ENCODE data around the gene TCL1B. TPM values are rescaled to one million over a fixed set of nuclear protein-coding genes. Genes with fewer than 3 reads are reported as not detected.

Gene TCL1B
- total RNA-seq, 4 donors from 2014 or later: not detected

- no peak overlapping the region for H3K4me3 ChIP-seq
- no peaks in the 10 kb centered on the region for H3K4me1 ChIP-seq
- H3K36me3 ChIP-seq: no peaks in the 10 kb centered on the region
- in situ Hi-C loops (cut with MboI; ENCODE audit: low sequenced_read_pairs in 4 of 4): loop anchor here in 1 of 4 donors (25.0 kb wide), 1 partner anchor 254 kb away; no protein-coding TSS in a partner anchor
- H3K9me3 ChIP-seq: no peaks in the 10 kb centered on the region
- TF ChIP-seq POLR2A (IDR thresholded peaks at IDR 0.05) (no peak), CTCF (IDR thresholded peaks at IDR 0.05 in 4 of 5, conservative IDR thresholded peaks at IDR 0.05 in 1 of 5) (no peak)
- intact Hi-C loops (cut with DNase I; ENCODE audit: low total_unique reads): no loop called here
- no peak for ATAC-seq
- no peak overlapping the region for H3K27ac ChIP-seq
- no peak for DNase-seq
- H3K27me3 ChIP-seq: peaks cover 0 to 6% (median 0%) of the 10 kb centered on the region in 3 donors
These were observed 5.4 kb downstream of the TCL1B start for GRCh38 chr14:95691591-95691990.

DNA sequence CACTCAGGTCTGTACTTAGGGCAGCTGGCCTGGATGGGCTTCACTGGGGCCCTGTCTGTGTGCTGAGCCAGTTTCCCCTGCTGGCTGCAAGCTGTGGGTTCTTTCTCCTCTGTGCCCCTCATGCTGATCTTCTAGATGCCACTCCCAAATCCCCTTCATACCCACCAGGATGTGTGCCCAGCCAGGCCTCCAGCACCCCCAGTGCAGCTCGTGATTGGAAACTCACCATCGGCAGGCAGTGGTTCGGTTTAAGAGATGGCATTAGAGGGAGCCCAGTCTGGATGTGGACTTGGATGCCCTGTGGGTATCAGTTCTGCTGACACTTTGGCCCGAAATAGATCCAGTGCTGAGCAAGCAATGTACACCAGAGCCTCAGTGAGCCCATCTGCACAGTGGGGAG lies 5.9 kb downstream of the TCL1B start:
- H3K27me3 ChIP-seq: peaks cover 0 to 6% (median 0%) of the 10 kb centered on the region in 3 donors
- H3K4me3 ChIP-seq: no peak overlapping the region
- H3K4me1 ChIP-seq: no peaks in the 10 kb centered on the region
- no peaks in the 10 kb centered on the region for H3K36me3 ChIP-seq
- ATAC-seq (no peak), DNase-seq (no peak)
- intact Hi-C loops (cut with DNase I; ENCODE audit: low total_unique reads) (no loop called here), in situ Hi-C loops (cut with MboI; ENCODE audit: low sequenced_read_pairs in 4 of 4) (loop anchor here in 1 of 4 donors (25.0 kb wide), 1 partner anchor 255 kb away; no protein-coding TSS in a partner anchor)
- no peaks in the 10 kb centered on the region for H3K9me3 ChIP-seq
- TF ChIP-seq CTCF (IDR thresholded peaks at IDR 0.05 in 4 of 5, conservative IDR thresholded peaks at IDR 0.05 in 1 of 5) (no peak), POLR2A (IDR thresholded peaks at IDR 0.05) (no peak)
- no peak overlapping the region for H3K27ac ChIP-seq

DNA sequence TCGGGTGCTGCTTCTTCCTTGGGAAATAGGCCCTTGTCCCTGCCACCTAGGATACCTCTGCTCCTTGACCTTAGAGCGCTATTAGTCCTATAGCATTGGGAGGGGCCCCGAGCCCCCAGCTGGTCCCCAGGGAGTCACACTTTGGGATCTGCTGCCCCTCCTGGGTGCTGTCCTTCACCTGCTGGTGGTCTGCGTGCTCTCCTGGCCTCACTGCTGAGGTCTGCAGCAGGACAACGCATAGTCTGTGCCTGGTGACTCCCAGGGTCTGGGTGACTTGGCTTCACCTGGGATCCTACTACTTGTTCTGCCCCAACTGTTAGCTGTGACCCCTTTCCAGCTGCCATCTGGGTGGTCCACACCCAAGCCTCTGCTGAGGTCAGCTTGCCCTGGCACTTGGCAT lies 8.8 kb downstream of the TCL1B start:
- H3K4me1 ChIP-seq: no peaks in the 10 kb centered on the region
- peaks cover 0 to 6% (median 0%) of the 10 kb centered on the region in 3 donors for H3K27me3 ChIP-seq
- intact Hi-C loops (cut with DNase I; ENCODE audit: low total_unique reads) (no loop called here), in situ Hi-C loops (cut with MboI; ENCODE audit: low sequenced_read_pairs in 4 of 4) (loop anchor here in 1 of 4 donors (25.0 kb wide), 1 partner anchor 258 kb away; no protein-coding TSS in a partner anchor)
- H3K9me3 ChIP-seq: no peaks in the 10 kb centered on the region
- no peak overlapping the region for H3K27ac ChIP-seq
- no peaks in the 10 kb centered on the region for H3K36me3 ChIP-seq
- H3K4me3 ChIP-seq: no peak overlapping the region
- DNase-seq: no peak
- TF ChIP-seq POLR2A (IDR thresholded peaks at IDR 0.05) (no peak), CTCF (IDR thresholded peaks at IDR 0.05 in 4 of 5, conservative IDR thresholded peaks at IDR 0.05 in 1 of 5) (no peak)
- no peak for ATAC-seq

- H3K4me1 ChIP-seq: no peaks in the 10 kb centered on the region
- no peaks in the 10 kb centered on the region for H3K9me3 ChIP-seq
- H3K36me3 ChIP-seq: no peaks in the 10 kb centered on the region
- DNase-seq (no peak), ATAC-seq (no peak)
- H3K27ac ChIP-seq: no peak overlapping the region
- intact Hi-C loops (cut with DNase I; ENCODE audit: low total_unique reads): no loop called here
- no peak overlapping the region for H3K4me3 ChIP-seq
- TF ChIP-seq POLR2A (IDR thresholded peaks at IDR 0.05) (no peak), CTCF (IDR thresholded peaks at IDR 0.05 in 4 of 5, conservative IDR thresholded peaks at IDR 0.05 in 1 of 5) (no peak)
- in situ Hi-C loops (cut with MboI; ENCODE audit: low sequenced_read_pairs in 4 of 4): loop anchor here in 1 of 4 donors (25.0 kb wide), 1 partner anchor 259 kb away; no protein-coding TSS in a partner anchor
- H3K27me3 ChIP-seq: peaks cover 0 to 9% (median 0%) of the 10 kb centered on the region in 3 donors
These were observed 9.7 kb downstream of the TCL1B start for GRCh38 chr14:95695913-95696312.

GRCh38 chr14:95696741-95697140 lies 10.5 kb downstream of the TCL1B start:
- H3K36me3 ChIP-seq: no peaks in the 10 kb centered on the region
- no peak overlapping the region for H3K4me3 ChIP-seq
- H3K9me3 ChIP-seq: no peaks in the 10 kb centered on the region
- in situ Hi-C loops (cut with MboI; ENCODE audit: low sequenced_read_pairs in 4 of 4): loop anchor here in 1 of 4 donors (25.0 kb wide), 1 partner anchor 259 kb away; no protein-coding TSS in a partner anchor
- no peaks in the 10 kb centered on the region for H3K4me1 ChIP-seq
- intact Hi-C loops (cut with DNase I; ENCODE audit: low total_unique reads): no loop called here
- no peak for TF ChIP-seq CTCF (IDR thresholded peaks at IDR 0.05 in 4 of 5, conservative IDR thresholded peaks at IDR 0.05 in 1 of 5)
- peaks cover 0 to 17% (median 0%) of the 10 kb centered on the region in 3 donors for H3K27me3 ChIP-seq
- no peak for DNase-seq
- H3K27ac ChIP-seq: no peak overlapping the region
- ATAC-seq: no peak
